NCI-H146 (cell line): ENCODE data around the gene LTA4H.

Experiments used
- DNase-seq: peaks from one replicate; lab custom pipeline; 2025; lab: John Stamatoyannopoulos, UW

The LTA4H gene

DNA sequence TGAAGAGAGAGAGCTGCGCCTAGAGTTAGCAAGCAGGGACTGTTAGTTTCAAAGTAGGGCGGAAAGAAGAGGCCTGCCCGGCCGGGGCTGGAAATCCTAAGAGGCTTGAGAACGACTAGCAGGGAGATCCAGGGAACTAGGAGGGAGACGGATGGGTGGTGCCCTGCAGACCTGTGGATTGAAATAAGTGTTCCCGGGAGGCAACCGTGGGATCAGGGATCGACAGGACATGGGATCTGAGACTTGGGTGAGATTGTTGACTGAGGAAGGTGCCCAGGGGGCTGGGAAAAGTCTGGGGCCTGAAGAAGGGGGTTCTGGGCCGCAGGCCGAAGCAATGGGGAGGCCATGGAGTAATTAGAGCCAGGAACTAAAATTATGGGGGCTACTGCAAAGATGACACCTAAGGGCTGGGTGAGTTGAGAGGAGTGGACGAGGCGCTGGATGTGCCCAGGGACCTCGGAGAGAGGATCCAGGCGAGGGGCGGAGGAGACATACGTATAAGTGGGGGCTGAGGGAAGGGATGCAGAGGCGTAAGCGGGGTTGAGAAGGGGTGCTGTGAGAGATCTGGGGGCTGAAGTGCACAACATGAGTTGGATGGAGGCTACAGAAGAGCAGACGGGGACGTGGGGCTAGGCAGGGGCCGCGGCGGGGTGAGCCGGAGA, 635 bp downstream of the LTA4H start:
- peak; percentile 46 for DNase-seq

DNA sequence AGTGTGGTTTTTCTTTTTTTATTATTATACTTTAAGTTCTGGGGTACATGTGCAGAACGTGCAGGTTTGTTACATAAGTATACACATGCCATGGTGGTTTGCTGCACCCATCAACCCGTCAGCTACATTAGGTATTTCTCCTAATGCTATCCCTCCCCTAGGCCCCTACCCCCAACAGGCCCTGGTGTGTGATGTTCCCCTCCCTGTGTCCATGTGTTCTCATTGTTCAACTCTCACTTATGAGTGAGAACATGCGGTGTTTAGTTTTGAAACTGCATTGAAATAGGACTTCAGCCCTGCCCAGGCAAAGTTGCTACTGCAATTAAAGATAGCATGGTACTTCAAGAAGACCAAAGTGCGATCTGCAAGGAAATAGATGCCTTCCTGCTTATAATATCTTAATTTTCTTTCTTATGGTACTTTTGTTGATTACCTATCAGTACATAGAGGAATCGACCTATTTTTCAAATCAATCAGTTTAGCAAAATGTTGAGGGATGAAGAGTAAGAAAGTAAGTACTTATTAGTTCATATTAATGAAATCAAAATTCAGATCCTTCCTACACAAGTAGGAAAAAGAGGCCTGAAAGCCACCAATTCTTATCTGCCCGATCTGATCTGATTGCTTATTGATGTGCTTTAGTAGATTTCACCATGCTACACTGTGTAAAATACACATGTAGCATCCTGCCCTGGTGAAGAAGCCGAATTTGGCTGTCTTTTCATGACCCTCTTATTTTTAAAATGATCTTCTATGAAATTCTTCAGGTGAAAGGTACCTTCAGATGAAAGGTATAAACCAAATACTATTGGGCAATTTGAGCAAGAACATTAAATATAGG, 1.6 kb downstream of the LTA4H start:
- no peak for DNase-seq

DNA sequence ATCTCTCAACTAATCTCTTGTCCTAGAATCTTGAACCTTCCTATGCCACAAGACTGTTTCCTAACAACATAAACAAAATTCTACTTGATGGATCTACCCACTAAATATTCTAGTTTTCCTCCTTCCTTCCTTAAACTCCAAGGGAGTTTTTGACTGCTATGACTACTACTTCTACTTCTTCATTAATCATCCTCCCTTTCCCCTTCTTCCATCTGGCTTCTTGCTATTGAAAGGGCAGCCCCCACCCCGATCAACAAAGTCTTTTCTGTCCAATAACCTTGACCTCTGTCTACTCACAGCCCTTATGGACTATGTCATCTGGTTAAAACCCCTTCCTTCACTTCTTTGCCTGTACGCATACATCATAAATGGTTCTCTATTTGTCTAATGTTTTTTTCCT, 5.6 kb downstream of the LTA4H start:
- no peak for DNase-seq

DNA sequence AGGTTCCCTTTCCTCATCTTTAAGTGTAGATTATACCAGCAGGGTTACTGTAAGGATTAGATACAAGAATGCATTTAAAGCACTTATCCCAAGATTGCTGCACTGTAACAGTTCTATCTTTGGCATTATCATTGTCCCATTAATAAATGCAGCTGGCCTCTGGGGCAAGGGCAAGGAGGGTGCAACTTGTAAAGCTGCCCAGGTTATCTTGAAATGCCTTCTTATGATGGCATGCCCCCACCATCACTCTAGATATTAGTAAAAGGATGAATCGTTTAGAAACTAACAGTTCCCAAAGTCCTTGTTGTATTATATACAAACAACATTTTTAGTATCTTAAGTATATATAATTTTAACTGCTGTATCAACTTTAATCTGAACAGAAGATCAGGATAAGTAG, 6.8 kb downstream of the LTA4H start:
- DNase-seq: no peak

DNA sequence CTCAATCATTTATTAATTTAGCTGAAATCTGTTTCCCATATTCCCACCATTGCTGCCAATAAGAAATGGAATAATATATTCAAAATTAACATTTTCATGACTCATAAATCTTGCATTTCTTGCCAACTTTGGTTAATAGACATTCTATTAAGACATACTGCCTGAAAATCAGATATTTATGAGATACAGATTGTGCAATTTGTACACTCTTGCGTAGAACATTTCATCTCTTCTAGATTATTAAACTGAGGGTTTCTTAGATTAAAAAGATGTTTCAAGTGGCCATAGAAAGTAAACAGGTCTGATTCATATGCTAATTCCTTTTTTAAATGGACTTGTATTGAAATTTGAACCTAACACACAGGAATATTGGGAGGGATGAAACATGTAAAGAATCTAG, 9.1 kb downstream of the LTA4H start:
- no peak for DNase-seq

DNA sequence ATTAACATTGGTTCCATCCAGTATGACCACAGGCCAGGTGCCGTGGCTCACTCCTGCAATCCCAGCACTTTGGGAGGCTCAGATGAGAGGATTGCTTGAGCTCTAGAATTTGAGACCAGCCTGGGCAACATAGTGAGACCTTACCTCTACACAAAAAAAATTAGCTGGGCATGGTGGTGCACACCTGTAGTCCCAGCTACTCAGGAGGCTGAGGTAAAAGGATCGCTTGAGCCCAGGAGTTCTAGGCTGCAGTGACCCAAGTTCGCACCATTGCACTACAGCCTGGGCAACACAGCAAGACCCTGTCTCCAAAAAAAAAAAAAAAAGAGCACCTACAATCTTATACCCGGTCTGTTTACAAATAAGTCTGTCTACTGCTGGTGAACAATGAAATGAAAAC, 9.9 kb downstream of the LTA4H start:
- DNase-seq: no peak

DNA sequence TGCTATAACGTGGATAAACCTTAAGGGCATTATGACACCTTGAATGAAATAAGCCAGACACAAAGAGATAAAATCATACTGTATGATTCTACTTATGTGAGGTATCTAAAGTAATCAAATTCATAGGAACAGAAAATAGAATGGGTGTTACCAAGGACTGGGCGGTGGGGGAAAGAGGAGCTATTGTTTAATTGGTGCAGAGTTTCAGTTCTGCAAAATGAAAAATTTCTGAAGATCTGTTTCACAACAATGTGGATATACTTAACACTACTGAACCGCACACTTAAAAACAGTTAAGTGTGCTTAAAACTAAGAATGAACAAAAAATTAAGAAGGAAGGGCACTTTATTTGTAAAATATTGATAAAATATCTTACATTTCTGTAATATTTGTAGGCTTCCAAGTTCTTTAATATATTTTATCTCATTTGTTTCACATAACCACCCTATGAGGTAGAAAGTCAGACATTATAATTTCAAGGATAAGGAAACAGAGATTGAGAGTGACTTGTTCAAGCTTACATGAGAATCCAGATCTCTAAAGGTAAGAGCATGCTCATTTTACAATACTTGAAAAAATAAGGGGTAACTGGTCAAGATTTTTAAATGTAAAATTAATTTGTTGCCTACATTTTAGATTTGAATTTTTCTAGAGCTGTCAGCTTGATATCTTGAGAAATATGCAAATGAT, 14.9 kb downstream of the LTA4H start:
- DNase-seq: no peak

DNA sequence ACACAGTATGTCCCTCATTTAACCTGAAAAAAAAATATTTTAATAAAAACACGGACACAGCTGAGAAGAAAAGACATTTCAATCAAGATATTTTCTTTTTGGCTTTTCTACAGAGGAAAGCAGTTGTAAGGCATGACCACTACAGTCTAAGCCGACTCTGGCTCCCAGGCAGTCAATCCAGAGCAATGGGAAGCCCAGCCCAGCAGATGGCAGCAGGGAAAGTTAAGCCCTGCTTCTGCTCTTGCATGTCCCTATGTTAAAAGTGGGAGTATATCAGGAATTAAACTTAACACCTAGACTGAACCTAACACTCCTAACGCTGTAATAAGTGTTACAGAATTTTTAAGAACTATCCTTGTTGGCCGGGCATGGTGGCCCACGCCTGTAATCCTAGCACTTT, 19.7 kb downstream of the LTA4H start:
- peak; percentile 1 for DNase-seq

DNA sequence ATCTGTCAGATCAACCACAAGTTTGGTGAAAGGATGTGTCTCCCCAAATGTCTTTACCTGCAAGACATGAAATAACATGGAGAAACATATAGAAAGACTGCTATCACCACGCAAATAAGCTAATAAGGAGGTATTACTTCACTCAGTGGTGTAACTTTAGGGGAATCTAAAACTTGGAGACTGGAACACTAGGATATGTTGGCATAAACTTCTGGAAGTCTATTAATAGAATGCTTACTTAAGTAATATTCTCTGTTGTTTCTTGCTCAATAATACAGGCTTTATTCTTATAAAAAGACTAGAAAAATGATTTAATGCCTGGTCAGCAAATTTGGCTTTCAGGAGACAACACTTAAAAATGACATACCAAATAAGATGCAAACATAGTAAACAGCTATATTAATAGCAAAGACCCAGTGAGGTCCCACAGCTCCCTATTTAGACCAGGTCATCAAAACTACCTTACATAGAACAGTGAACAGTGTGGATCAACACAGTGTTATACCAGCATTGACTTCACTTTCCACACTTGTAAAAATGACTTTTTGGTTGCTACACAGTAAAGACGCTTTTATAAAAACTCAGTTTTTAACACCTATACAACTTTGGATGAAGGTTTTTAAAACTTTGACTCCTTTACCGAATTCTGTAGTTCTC, 20.3 kb downstream of the LTA4H start:
- DNase-seq: no peak

DNA sequence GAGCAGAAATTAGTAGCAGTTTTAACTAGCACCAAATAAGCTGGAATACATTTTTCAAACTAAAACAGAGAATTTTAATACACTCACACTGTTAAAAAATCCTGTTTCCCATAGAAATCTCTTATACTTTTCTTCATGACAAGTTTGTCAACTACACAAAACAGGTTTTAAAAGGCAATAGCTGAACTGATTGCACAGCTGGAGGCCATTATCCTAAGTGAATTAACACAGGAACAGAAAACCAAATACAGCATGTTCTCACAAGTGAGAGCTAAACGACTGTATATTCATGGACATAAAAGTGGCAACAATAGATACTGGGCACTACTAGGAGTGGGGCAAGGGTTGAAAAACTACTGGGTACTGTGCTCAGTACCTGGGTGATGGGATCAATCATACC, 27.7 kb downstream of the LTA4H start:
- peak; percentile 6 for DNase-seq

DNA sequence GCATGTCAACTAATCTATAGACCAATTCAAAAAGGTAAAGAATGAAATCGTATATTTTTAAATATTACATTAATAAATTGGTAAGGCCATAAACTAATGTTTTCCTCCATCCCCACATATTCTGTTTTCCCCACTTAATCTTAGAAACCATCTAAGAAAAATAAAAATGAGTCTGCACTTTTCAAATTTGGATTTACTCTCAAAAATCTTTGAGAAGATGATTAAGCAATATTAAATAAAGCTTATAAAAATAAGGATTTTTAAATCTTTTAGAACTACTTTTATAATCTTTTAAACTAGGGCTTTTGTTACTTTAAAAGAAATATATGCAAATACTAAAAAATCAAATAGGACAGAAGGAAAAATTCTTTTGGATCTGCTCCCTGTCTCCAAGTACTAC, 28.7 kb downstream of the LTA4H start:
- DNase-seq: no peak

DNA sequence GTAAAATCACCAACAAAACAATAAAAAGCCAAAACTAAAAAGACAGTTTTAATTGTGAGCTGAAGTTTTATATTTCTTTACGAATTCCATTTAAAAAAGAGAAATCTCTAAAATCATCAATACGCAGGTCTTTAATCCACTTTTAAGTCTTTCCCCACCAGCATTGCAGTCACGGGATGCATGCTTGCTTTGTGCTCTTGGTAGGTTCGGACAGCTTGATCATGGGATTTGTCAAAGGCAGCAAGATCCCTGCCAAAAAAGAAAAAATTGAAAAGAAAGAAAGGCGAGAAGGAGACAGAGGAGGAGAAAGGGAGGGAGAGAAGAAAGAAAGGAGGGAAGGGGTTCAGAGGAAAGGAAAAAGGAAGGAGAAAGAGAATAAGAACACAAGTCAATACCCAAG, 34.5 kb downstream of the LTA4H start:
- DNase-seq: no peak

DNA sequence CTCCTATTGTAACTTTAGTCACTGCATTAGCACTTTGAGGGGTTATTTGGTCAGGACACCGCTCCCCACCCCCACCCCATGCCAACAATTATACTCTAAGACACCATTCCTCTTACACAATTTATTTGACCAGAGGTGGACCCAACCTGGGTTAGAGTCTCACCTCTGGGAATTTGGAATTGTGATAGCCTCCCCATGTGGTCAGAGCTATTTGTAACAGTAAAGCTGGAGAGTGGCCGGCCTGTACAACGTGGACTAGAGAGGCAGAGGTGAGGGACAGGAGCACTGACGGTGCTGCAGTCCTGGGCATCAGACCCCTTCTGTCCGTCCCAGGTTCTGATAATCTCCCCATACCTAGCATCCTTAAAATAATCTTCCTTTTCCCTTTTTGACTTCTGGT, 35.9 kb downstream of the LTA4H start:
- no peak for DNase-seq

DNA sequence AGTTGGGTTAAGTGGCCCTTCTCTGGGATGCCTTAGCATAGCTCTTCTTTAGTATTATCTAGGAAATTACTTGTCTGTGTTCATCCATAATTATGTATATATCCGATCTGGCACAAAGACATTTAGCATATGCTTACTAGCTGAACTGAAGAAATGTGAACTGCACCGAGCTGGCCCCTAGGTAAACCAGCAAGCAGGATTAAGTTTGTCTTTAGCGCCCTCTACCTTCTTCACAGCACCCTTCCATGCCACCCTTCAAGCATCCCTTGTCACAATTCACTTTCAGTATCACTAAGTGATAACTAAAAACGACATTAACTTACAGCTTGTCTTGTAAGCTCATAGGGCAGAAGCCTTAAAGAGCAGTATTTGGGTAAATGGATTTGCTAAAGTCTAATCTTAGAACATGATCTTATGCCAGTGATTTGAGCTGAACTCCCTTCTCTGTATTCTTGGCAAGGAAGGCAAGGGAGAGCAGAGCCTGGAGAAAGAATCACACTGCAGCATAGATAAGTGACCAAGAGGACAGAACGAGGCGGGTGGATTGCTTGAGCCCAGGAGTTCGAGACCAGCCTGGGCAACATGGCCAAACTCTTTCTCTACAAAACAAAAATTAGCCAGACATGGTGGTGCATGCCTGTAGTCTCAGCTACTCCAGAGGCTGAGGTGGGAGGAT, 36.6 kb downstream of the LTA4H start:
- DNase-seq: peak; percentile 57

DNA sequence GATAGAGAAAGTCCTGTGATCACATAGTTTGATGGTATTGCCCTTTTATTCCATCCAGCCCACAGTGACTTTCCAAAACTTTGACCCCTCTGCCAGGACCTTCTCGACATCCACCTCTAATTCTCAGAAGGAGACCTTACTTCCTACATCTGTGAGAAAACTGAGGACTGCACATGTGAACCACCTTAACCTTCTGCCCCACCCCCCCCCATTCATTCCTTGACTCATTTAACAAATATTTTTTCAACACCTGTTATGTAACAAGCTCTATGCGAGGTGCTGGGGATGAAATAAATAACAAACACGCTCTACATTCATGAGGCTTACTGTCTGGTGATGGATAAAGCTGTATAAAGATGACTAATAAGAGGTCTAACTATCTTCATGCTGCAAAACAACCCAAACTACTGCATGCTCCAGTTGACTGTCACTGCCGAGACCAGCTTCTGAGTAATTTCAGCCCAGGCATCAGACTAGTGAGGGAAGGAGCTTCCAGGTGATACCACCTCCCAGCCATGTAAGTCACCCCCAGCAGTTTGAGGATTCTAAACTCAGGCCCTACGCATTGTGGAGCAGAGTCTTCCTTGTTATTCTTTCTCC, 37.4 kb downstream of the LTA4H start:
- no peak for DNase-seq

DNA sequence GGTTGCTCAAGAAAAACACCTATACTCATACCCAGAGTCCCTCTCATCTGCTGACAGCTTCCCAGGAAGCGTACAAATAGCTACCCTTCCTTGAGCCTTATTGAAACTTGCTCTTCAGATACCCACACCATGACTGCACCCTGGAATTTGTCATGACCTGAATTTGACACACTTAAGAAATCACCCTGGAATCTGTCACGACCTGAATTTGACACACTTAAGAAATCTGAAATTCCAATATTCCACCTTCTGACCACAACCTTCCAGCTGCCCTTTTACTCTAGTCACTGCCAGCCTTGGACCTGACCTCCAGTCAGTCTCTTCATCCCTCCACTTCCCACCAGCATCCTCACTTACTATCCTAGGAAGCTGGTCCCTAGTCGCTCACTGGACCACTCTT, 38.1 kb downstream of the LTA4H start:
- no peak for DNase-seq

DNA sequence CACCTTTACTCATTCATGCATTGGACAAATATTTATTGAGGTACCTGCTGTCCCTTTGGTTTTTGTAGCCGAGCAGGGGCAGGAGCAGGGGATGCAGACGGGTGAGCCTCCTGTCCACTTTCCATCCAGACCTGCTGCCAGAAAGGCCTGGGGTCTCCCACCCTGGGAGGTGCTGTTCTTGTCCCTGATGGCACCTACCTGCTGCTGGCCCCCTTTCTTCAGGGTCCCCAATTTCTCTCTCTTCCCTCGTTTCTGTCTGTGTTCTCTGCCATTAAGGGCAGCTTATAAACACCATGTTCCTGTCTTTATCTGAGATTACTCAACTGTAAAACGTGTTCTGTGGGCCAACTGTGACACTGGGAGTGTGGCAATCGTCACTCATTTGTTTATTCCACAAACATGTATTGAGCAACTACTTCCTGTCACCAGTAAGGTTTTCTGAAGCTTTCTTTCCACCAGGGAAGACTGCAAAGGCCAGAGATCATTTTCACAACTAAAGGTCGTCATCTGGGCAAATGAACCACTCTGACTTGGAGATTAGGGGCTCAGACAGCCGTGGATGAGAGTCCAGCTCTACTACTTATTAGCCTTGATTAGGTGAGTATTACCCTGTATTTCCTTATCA, 39.2 kb downstream of the LTA4H start, which contains the start of gene HAL:
HAL (minus strand) TSS at position 311 of the 625 bp plus-strand sequence. CDS start 434 bp downstream, outside the sequence.
- no peak for DNase-seq

DNA sequence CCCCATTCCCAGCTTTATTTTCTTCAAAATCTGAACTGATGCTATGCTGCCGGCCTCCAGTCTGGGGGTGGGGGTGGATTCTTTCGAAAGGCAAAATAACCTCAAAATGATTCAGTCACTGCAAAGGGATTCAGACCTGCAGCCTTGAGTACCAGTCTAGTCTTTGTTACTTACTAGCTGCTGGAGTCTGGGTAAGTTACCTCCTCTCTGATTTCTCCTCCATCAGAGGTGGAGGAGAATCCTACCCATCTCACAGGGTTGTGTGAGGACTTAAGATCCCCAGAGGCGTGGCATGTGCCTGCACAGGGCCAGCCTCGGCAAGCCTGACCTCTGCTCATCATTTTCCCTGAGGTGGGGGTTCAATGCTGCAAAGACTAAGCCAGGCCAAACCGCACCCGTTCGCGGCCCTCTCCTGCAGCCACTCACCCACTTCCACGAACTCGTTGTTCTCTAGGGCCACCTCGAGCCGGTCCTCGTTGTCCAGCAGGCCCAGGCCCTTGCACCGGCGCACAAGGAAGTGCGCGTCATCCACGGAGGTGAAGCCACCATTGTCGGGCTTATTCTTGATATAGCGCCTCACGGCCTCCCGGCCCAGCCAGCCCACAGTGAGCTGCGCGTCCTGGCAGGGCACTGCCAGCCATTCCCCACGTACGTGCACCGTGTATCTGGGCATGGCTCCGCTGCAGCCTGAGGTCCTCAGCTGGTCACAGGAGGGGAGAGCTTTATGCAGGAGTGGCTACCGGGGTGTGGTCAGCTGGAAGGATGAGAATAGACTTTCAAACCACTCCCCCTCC, 40.0 kb downstream of the LTA4H start:
- DNase-seq: peak; percentile 3

DNA sequence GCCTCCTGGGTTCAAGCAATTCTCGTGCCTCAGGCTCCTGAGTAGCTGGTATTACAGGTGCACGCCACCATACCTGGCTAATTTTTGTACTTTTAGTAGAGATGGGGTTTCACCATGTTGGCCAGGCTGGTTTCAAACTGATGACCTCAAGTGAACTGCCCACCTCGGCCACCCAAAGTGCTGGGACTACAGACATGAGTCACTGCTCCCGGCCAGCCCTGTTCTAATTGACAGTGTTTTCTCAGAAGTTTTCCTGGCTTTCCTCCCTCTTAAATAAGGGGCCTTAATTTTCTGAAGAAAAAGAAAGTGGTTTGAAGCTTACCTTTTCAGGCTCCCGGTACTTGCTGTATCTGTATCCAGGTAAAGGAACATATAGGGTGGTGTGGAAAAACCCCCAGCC, 40.9 kb downstream of the LTA4H start:
- DNase-seq: no peak

DNA sequence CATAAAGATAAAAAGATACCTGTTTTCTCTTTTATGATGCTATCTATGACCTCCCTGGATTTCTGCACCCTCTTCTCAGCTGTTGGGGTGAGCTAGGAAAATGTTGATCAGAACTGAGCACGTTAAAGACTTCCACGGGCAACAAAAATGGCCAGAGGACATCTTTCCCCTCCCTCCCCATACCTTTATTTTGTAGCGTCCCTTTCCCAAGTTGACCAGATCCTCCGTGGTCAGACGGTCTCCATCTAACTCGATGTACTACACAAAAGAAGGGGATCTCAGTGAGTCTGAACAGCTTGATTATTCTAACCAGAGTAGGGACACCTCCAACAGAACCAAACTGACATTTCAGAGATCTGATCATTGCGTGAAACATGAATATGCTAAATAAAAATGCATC, 41.5 kb downstream of the LTA4H start:
- DNase-seq: no peak
